ENCODE measurements around the gene EBF4.

DNA sequence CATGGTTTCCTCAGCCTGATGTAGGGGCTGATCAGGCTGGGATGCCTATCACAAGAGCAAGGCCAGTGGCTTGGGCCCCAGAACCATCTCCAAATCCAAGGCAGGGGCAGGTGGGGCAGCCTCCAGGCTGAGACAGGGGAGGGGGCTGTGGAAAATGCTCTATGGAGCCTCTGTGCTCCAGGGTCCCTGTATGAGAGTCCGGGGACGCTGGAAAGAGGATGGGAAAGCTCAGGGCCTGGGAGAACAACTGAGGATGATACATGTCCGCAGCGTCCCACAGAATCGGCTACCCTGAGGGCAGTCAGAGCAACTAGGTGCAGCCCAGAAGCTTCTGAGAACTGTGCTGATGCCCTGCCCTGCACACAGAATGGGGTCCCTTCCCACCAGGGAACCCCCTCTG lies 64.4 kb downstream of the EBF4 start:
- TF ChIP-seq, protein P1, sequence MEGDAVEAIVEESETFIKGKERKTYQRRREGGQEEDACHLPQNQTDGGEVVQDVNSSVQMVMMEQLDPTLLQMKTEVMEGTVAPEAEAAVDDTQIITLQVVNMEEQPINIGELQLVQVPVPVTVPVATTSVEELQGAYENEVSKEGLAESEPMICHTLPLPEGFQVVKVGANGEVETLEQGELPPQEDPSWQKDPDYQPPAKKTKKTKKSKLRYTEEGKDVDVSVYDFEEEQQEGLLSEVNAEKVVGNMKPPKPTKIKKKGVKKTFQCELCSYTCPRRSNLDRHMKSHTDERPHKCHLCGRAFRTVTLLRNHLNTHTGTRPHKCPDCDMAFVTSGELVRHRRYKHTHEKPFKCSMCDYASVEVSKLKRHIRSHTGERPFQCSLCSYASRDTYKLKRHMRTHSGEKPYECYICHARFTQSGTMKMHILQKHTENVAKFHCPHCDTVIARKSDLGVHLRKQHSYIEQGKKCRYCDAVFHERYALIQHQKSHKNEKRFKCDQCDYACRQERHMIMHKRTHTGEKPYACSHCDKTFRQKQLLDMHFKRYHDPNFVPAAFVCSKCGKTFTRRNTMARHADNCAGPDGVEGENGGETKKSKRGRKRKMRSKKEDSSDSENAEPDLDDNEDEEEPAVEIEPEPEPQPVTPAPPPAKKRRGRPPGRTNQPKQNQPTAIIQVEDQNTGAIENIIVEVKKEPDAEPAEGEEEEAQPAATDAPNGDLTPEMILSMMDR (IDR thresholded peaks at IDR 0.05 in 4 of 5, conservative IDR thresholded peaks at IDR 0.05 in 1 of 5), result no peak
- TF ChIP-seq POLR2A (IDR thresholded peaks at IDR 0.05), result no peak
